IPS-20b (cell line): ENCODE data around the gene CAMK2B.

Source experiments
- H3K27ac ChIP-seq: one replicate; pipeline ENCODE4 v1.5.1; 2013; ENCODE audit warnings: low read length
- H3K27me3 ChIP-seq: 2 replicates; pipeline ENCODE4 v1.6.1; 2013; ENCODE audit warnings: mild to moderate bottlenecking, low read length, inconsistent platforms; ENCODE audit not compliant: insufficient read depth
- H3K36me3 ChIP-seq: 2 replicates; pipeline ENCODE4 v1.6.1; 2013; ENCODE audit warnings: low read depth, mild to moderate bottlenecking, inconsistent platforms, low read length, moderate library complexity; ENCODE audit not compliant: insufficient read depth
- H3K4me1 ChIP-seq: 2 replicates; pipeline ENCODE4 v1.6.1; 2013; ENCODE audit warnings: mild to moderate bottlenecking, control low read depth, inconsistent platforms, low read length, moderate library complexity; ENCODE audit not compliant: insufficient read depth
- H3K4me3 ChIP-seq: 2 replicates; pipeline ENCODE4 v1.5.1; 2013; ENCODE audit warnings: mild to moderate bottlenecking, low read length, inconsistent platforms
- H3K9ac ChIP-seq: 2 replicates; pipeline ENCODE4 v1.6.1; 2013; ENCODE audit warnings: low read depth, mild to moderate bottlenecking, inconsistent platforms, low read length, moderate library complexity
- H3K9me3 ChIP-seq: 2 replicates; pipeline ENCODE4 v1.6.1; 2013; ENCODE audit warnings: mild to moderate bottlenecking, low read depth, low read length, inconsistent platforms; ENCODE audit not compliant: insufficient read depth

CAMK2B gene

DNA sequence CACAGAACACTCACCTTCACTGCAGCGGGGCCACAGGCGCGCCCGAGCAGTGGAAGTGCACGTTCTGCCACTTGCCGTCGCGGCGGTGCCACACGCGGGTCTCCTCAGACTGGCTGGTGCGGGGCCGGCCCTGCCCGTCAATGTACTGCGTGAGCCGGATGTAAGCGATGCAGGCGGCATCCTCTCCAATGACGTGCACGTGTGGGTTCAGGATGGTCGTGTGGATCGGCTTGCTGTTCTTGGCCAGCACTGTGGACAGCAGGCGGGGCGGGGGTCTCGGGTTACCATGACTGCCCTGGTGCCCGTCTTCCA lies 105.4 kb downstream of the CAMK2B start:
- H3K4me3 ChIP-seq, result no peak overlapping the region

GRCh38 chr7:44219371-44220045 lies 105.9 kb downstream of the CAMK2B start:
- peaks cover 12% of the 10 kb centered on the region; the same call in 1 of the 2 replicates for H3K4me1 ChIP-seq
- H3K9me3 ChIP-seq, result no peaks in the 10 kb centered on the region
- H3K4me3 ChIP-seq, result no peak overlapping the region
- H3K9ac ChIP-seq, result no peak overlapping the region
- H3K27me3 ChIP-seq, result no peaks in the 10 kb centered on the region
- no peaks in the 10 kb centered on the region for H3K36me3 ChIP-seq
- H3K27ac ChIP-seq, result no peak overlapping the region

More for the DNA sequence above, 105.4 kb downstream of the CAMK2B start:
- H3K9ac ChIP-seq, result no peak overlapping the region
- no peak overlapping the region for H3K27ac ChIP-seq
- no peaks in the 10 kb centered on the region for H3K36me3 ChIP-seq
- no peaks in the 10 kb centered on the region for H3K27me3 ChIP-seq
- peaks cover 10% of the 10 kb centered on the region; the same call in 1 of the 2 replicates for H3K4me1 ChIP-seq
- no peaks in the 10 kb centered on the region for H3K9me3 ChIP-seq

GRCh38 chr7:44218418-44219201 lies 106.8 kb downstream of the CAMK2B start:
- peaks cover 17% of the 10 kb centered on the region; the same call in 1 of the 2 replicates for H3K4me1 ChIP-seq
- H3K9me3 ChIP-seq, result no peaks in the 10 kb centered on the region
- H3K27me3 ChIP-seq, result no peaks in the 10 kb centered on the region
- H3K9ac ChIP-seq, result peak overlapping the region; percentile 36; the same call in 1 of the 2 replicates
- no peak overlapping the region for H3K27ac ChIP-seq
- H3K36me3 ChIP-seq, result 0 out of 2 replicates have a peak, but pooled peaks cover 1% of the 10 kb centered on the region
- H3K4me3 ChIP-seq, result peak overlapping the region; percentile 17; the same call in 1 of the 2 replicates

DNA sequence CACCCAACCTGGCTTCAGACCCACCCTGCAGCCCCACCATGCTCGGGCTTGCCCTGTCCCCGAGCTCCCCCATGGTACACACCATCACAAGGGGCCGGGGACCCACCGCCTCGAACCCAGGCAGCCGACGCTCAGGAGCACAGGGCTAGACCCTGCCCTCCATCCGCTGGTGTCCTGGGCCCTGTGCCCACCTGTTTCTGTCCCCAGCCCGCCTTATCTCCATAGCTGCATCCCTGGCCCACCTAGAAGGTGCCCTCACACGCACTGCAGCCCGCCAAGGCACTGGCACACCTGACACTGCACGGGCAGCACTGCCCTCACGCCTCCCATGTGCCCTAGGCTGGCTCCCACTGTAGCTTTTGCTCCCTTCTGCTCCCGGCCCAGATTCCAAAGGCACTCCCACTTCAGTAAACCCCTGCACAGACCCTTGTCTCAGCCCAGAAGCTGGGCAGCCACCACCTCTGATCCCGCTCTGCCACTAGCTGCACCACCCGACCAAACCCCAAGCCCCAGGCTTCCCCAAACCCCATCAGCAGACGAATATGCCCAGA lies 107.5 kb downstream of the CAMK2B start:
- Histone ChIP-seq H3K36me3 (peaks cover 8% of the 10 kb centered on the region), H3K4me3 (peak overlapping the region; percentile 17; the same call in 1 of the 2 replicates), H3K9me3 (no peaks in the 10 kb centered on the region), H3K27me3 (no peaks in the 10 kb centered on the region), H3K4me1 (peaks cover 17% of the 10 kb centered on the region; the same call in 1 of the 2 replicates), H3K27ac (no peak overlapping the region), H3K9ac (peak overlapping the region; percentile 36; the same call in 1 of the 2 replicates)

GRCh38 chr7:44217223-44217714 lies 108.1 kb downstream of the CAMK2B start:
- Histone ChIP-seq H3K9ac (no peak overlapping the region), H3K27me3 (no peaks in the 10 kb centered on the region), H3K4me1 (peaks cover 17% of the 10 kb centered on the region; the same call in 1 of the 2 replicates), H3K36me3 (peaks cover 14% of the 10 kb centered on the region), H3K27ac (no peak overlapping the region), H3K4me3 (no peak overlapping the region), H3K9me3 (no peaks in the 10 kb centered on the region)

GRCh38 chr7:44216521-44217222 lies 108.7 kb downstream of the CAMK2B start:
- no peak overlapping the region for H3K4me3 ChIP-seq
- H3K27ac ChIP-seq, result no peak overlapping the region
- H3K9ac ChIP-seq, result no peak overlapping the region
- H3K36me3 ChIP-seq, result peaks cover 20% of the 10 kb centered on the region
- no peaks in the 10 kb centered on the region for H3K27me3 ChIP-seq
- no peaks in the 10 kb centered on the region for H3K9me3 ChIP-seq
- H3K4me1 ChIP-seq, result peaks cover 17% of the 10 kb centered on the region; the same call in 1 of the 2 replicates

- Histone ChIP-seq H3K36me3 (peaks cover 27% of the 10 kb centered on the region), H3K27ac (no peak overlapping the region), H3K4me3 (no peak overlapping the region), H3K9me3 (no peaks in the 10 kb centered on the region), H3K27me3 (no peaks in the 10 kb centered on the region), H3K4me1 (peaks cover 17% of the 10 kb centered on the region; the same call in 1 of the 2 replicates), H3K9ac (no peak overlapping the region)
Observed at GRCh38 chr7:44216019-44216418, 109.4 kb downstream of the CAMK2B start.

DNA sequence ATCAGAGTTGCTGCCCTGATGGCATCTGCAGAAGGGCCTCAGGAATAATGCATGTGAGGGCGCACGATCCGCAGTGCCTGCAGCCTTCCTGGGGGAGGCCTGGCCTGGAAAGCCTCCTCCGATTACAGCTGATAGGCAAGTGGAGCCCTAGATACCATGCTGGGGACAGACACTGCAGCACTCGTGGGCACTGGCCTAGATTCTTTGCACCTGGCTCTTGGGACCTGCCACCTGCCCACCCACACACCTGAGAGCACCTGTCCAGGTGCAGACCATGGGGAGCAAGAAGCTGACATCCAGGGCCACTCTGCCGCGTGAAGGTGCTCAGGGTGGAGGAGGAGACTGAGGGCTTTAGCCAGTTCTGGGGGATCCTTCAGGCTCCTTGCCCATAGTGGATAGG lies 109.9 kb downstream of the CAMK2B start:
- H3K4me3 ChIP-seq, result no peak overlapping the region
- H3K36me3 ChIP-seq, result peaks cover 32% of the 10 kb centered on the region
- no peak overlapping the region for H3K27ac ChIP-seq
- H3K9me3 ChIP-seq, result no peaks in the 10 kb centered on the region
- H3K27me3 ChIP-seq, result no peaks in the 10 kb centered on the region
- no peak overlapping the region for H3K9ac ChIP-seq
- peaks cover 17% of the 10 kb centered on the region; the same call in 1 of the 2 replicates for H3K4me1 ChIP-seq

DNA sequence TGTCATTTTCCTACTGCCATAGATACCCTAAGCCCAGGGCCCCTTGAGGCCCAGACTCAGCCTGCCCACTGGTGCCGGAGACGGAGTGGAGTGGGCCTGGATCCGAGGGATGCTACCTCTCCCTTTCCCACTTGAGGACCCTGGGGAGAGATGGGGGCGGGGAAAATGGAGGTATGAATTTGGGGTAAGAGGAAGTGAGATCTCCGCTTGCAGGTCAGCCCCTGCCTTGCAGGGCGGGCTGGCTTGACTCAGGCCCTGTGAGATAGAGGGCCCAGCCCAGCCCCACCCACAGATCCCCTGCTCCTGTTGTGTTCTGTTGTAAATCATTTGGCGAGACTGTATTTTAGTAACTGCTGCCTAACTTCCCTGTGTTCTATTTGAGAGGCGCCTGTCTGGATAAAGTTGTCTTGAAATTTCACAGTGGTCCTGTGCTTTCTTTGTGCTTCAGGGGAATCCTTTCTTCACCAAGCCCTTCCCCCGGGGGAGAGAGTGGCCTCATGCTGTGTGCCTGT lies 111.5 kb downstream of the CAMK2B start:
- peaks cover 48% of the 10 kb centered on the region for H3K36me3 ChIP-seq
- no peak overlapping the region for H3K27ac ChIP-seq
- H3K9me3 ChIP-seq, result no peaks in the 10 kb centered on the region
- H3K4me1 ChIP-seq, result peaks cover 17% of the 10 kb centered on the region; the same call in 1 of the 2 replicates
- no peaks in the 10 kb centered on the region for H3K27me3 ChIP-seq
- H3K4me3 ChIP-seq, result no peak overlapping the region
- H3K9ac ChIP-seq, result peak overlapping the region; percentile 51

DNA sequence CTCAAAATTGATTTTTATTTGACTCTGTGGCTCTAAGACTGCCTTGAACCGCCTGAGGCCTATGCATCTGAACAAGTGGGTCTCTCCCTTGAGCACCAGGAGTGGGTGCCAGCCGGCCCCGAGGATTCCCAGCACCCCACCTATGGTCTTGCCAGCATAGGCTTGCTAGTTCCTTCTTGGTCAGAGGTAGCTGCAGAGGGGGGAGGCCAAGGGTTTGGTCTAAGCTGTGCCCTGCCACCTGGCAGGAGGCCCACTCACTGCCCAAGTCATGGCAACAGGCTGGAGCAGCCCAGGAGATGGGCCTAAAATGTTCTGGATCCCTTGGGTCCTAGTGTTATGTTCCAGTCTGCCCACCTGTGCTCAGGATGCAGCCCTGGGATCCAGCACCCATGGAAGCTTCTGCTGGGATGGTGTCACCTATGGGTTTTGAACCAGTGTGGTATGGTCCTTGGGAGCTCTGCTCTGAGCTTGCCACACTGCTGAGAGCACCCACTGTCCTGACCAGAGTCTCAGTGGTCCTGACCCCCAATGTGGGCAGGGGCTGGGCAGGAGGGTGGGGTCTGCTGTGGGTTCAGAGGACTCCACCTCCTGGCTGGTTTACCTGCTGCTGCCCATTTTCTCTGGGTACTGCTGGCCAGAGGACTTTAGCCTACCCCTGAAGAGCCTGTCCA lies 112.1 kb downstream of the CAMK2B start:
- Histone ChIP-seq H3K27ac (no peak overlapping the region), H3K9ac (peak overlapping the region; percentile 51), H3K27me3 (no peaks in the 10 kb centered on the region), H3K9me3 (no peaks in the 10 kb centered on the region), H3K4me3 (no peak overlapping the region), H3K36me3 (peaks cover 54% of the 10 kb centered on the region), H3K4me1 (peaks cover 11% of the 10 kb centered on the region; the same call in 1 of the 2 replicates)
